Natural killer cell treated with Interleukin-12 subunit alpha and Interleukin-12 subunit beta and Interleukin-15 and Interleukin-18, amount 100 ng/mL, for 72 hours (primary cell): Measurements from ENCODE around the gene GRAMD2B. TPM values are rescaled to one million over a fixed set of nuclear protein-coding genes. Genes with fewer than 3 reads are reported as not detected.
A peak's percentile ranks its signal among the peaks of the same experiment; 100 is the strongest.
"Not testable (repeated sequence)": the region's sequence is repeated elsewhere in the genome, so short reads cannot be mapped to it uniquely, and the experiment has no call there.

ENCODE experiments used
- ATAC-seq, 2 donors: fragments of 150-1000 bp; cut with Tn5 transposase in 1 of 2; sonication (Bioruptor Pico), chemical (Tn5 transposase) in 1 of 2; 2 replicates each; pipeline ENCODE4 v1.10.0; 2021
- DNase-seq: peaks from one replicate; pipeline ENCODE4 v3.0.0; 2022; ENCODE audit warnings: low spot score
- H3K27ac Mint-ChIP-seq, 2 donors: 1 replicate in 1 of 2; 2 replicates in 1 of 2; pipeline ENCODE4 v1.8.0; 2022; ENCODE audit warnings: mixed read lengths in 2 of 2, mild to moderate bottlenecking in 1 of 2, moderate library complexity in 1 of 2
- H3K27me3 Mint-ChIP-seq, 2 donors: 1 replicate in 1 of 2; 2 replicates in 1 of 2; pipeline ENCODE4 v1.8.0; 2022; ENCODE audit warnings: mixed read lengths in 2 of 2
- H3K36me3 Mint-ChIP-seq: one replicate; pipeline ENCODE4 v1.8.0; 2022; ENCODE audit warnings: mixed read lengths
- H3K4me1 Mint-ChIP-seq, 2 donors: 1 replicate in 1 of 2; 2 replicates in 1 of 2; pipeline ENCODE4 v1.8.0; 2022; ENCODE audit warnings: low read depth in 2 of 2, mixed read lengths in 2 of 2, mild to moderate bottlenecking in 1 of 2
- H3K4me3 Mint-ChIP-seq: one replicate; pipeline ENCODE4 v1.8.0; 2022; ENCODE audit warnings: mixed read lengths
- H3K9me3 Mint-ChIP-seq: 2 replicates; pipeline ENCODE4 v1.8.0; 2022; ENCODE audit warnings: mixed read lengths
- total RNA-seq, 2 donors: library from RNA; stranded (reverse); gene quantifications; one replicate each; pipeline ENCODE4 v1.2.3, GENCODE V29; 2022

Gene GRAMD2B, protein sequence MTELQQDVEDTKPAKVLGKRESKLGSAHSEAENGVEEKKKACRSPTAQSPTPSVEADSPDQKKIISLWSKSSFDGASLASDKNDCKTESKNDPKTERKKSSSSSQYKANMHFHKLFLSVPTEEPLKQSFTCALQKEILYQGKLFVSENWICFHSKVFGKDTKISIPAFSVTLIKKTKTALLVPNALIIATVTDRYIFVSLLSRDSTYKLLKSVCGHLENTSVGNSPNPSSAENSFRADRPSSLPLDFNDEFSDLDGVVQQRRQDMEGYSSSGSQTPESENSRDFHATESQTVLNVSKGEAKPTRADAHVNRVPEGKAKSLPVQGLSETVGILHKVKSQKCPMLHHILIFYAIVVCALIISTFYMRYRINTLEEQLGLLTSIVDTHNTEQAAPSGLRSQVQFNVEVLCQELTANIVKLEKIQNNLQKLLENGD
- total RNA-seq, result 10 to 100 TPM in 1 of 2 donors, 1 to 10 TPM in 1; 8.2 to 10.6 TPM

DNA sequence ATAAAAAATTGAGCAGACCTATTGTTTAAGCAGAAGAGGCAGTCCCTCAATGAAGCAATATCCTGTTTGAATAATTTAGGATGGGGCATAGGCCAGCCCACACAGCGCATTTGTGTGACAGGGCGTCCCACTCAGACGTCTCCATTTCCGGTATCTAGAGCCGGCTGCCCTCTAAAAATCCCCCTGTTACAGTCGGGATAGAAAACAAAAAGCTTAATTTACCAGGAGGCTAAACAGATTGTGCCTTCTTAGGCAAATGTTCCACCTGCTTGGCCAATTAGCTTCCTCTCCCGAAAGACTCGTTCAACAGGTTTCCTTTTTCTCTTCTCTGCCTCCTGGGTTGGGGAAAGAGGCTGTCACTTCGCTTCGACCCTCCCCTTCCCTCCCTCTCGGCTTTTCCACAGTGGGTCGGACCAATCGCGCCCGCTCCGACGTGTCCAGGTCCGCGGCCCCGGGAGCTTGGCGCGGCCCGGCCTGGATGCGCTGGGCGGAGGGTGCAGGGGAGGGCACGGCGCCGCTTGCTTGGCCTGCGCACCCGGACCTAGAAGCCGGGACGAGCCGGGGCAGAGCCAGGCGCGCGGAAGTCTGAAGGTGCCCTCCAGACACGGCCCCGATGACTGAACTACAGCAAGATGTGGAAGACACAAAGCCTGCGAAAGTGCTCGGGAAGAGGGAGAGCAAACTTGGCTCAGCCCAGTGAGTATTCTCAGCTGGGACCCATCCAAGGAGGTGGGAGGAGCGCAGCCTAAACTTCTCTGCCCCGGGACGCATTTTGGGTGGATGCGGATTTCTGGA lies at the start of gene GRAMD2B:
Gene GRAMD2B (plus strand): TSS at position 416 of the 795 bp plus-strand sequence. CDS start 198 bp downstream, at position 614.
- ATAC-seq (peak; percentile 94 to 95), DNase-seq (peak; percentile 87)
- Mint-ChIP-seq H3K27ac (peak within 1 kb of the TSS; percentile 84 to 92), H3K27me3 (no peaks in the 10 kb centered on the region), H3K4me1 (peaks cover 36 to 52% of the 10 kb centered on the region in 2 donors), H3K36me3 (no peaks in the 10 kb centered on the region), H3K9me3 (no peaks in the 10 kb centered on the region), H3K4me3 (peak within 1 kb of the TSS; percentile 87)

DNA sequence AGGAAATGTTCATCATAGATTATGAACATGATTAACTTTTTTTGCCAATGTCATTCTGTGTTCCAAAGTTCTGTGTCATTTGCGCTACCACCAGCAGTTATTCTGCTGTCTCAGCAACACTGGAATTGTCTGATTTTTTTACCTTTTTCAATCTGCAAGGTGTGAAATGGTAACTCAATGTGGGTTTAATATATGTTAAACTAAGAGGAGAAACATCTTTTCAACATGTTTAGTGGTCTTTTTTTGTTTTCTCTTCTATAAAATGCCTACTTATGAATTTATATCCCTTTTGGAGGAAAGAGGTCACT lies 49.1 kb upstream of the GRAMD2B start:
- DNase-seq, result no peak
- Mint-ChIP-seq H3K4me1 (peaks cover 8% of the 10 kb centered on the region in 2 donors), H3K27ac (no peak overlapping the region), H3K9me3 (no peaks in the 10 kb centered on the region), H3K27me3 (peaks cover 0 to 2% of the 10 kb centered on the region in 2 donors), H3K4me3 (no peak overlapping the region), H3K36me3 (no peaks in the 10 kb centered on the region)
- no peak for ATAC-seq

DNA sequence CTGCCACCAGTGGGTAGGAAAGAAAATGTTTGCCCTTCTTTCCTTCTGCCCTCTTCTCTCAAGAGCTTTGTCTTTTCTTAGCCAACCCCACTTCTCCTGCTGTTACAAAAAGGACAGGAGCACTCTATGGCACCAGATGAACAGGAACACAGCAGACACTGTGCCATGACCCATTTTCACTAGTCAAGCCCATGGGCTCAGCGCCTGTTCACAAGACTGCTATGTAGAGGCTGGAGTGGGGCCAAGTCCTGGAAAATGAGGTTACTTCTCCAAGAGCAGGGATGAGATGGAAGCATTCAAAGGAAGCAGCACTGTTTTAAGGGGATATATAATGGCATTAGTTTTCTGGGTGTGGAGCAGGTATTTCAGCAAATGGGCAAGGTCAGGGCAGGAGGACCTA lies 46.8 kb upstream of the GRAMD2B start:
- peaks cover 8% of the 10 kb centered on the region in 2 donors for H3K4me1 Mint-ChIP-seq
- no peak overlapping the region for H3K4me3 Mint-ChIP-seq
- no peaks in the 10 kb centered on the region for H3K36me3 Mint-ChIP-seq
- ATAC-seq (no peak), DNase-seq (no peak)
- H3K27me3 Mint-ChIP-seq, result no peaks in the 10 kb centered on the region
- no peaks in the 10 kb centered on the region for H3K9me3 Mint-ChIP-seq
- no peak overlapping the region for H3K27ac Mint-ChIP-seq

DNA sequence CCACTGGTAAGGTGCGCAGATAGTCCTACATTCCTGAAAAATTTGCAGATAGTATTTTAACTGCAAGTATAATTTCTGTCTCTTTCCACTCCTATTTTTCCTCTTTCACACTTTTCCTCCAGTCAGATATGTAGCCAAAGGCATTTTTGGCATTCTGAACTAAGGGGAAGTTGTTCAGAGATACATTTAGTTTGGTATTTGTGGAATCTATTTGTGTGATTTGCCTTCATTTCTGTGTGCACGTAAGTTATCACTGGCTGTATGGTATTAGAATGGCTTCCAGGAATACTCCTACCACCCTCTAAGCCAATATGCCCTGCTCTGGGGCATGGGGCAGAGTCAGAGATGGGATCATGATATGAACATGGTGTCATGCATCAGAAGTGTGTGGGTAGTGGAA lies 45.8 kb upstream of the GRAMD2B start:
- Mint-ChIP-seq H3K27me3 (no peaks in the 10 kb centered on the region), H3K9me3 (no peaks in the 10 kb centered on the region), H3K4me3 (no peak overlapping the region), H3K36me3 (peaks cover 2% of the 10 kb centered on the region), H3K4me1 (peaks cover 8% of the 10 kb centered on the region in 2 donors), H3K27ac (no peak overlapping the region)
- DNase-seq, result no peak
- no peak for ATAC-seq

DNA sequence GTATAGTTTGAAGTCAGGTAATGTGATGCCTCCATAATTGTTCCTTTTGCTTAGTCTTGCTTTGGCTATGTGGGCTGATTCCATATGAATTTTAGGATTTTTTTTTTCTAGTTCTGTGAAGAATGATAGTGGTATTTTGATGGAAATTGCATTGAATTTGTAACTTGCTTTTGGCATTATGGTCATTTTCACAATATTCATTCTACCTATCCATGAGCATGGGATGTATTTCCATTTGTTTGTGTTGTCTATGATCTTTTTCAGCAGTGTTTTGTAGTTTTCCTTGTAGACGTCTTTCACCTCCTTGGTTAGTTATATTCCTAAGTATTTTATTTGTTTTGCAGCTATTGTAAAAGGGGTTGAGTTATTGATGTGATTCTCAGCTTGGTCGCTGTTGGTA lies 42.9 kb upstream of the GRAMD2B start:
- not testable (repeated sequence) for DNase-seq, H3K27me3 Mint-ChIP-seq, H3K27ac Mint-ChIP-seq

DNA sequence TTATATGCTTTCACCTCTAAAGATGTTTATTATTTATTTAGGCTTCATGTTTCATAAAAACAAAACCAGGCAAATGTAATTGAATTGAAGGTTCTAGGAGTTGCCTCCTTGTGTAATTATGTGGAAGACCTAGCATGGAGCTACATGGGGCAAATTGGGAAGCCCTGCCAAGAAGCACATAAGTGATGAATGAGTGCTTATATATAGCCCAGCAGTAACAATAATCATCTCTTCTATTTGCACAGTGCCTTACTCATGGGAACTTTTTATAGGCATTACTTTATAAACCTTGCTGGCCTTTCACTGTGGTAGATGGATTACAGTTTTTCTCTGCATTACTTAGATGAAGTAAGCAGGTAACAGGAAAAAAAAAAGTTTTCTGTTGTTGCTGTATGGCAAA lies 40.0 kb upstream of the GRAMD2B start:
- H3K27ac Mint-ChIP-seq, result no peak overlapping the region
- H3K36me3 Mint-ChIP-seq, result peaks cover 4% of the 10 kb centered on the region
- DNase-seq (no peak), ATAC-seq (no peak)
- no peaks in the 10 kb centered on the region for H3K4me1 Mint-ChIP-seq
- no peaks in the 10 kb centered on the region for H3K9me3 Mint-ChIP-seq
- H3K27me3 Mint-ChIP-seq, result peaks cover 0 to 6% of the 10 kb centered on the region in 2 donors
- H3K4me3 Mint-ChIP-seq, result no peak overlapping the region

More for the DNA sequence above, 42.9 kb upstream of the GRAMD2B start:
- H3K4me1 Mint-ChIP-seq, H3K4me3 Mint-ChIP-seq, ATAC-seq, H3K36me3 Mint-ChIP-seq, H3K9me3 Mint-ChIP-seq: not testable (repeated sequence)

DNA sequence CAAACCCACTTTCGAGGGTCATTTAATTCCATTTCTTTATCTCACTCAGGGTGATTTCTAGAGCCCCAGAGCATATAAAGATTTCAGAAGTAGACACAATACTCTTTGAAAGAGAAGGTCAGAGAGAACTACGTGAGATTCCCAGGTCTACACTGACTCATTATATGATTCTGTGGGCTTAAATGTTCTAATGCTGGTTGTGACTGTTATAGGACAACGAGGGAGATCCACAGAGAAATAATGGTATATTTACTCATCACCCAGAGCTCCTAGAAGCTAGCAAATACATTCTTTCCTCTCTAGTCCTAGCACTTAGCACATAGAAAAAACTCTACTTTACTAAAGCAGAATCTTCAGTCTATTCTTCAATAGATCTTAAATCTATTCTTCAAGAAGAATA lies 39.4 kb upstream of the GRAMD2B start:
- H3K27me3 Mint-ChIP-seq, result peaks cover 0 to 6% of the 10 kb centered on the region in 2 donors
- H3K27ac Mint-ChIP-seq, result no peak overlapping the region
- no peaks in the 10 kb centered on the region for H3K4me1 Mint-ChIP-seq
- H3K9me3 Mint-ChIP-seq, result no peaks in the 10 kb centered on the region
- no peak overlapping the region for H3K4me3 Mint-ChIP-seq
- DNase-seq (no peak), ATAC-seq (no peak)
- H3K36me3 Mint-ChIP-seq, result peaks cover 4% of the 10 kb centered on the region

DNA sequence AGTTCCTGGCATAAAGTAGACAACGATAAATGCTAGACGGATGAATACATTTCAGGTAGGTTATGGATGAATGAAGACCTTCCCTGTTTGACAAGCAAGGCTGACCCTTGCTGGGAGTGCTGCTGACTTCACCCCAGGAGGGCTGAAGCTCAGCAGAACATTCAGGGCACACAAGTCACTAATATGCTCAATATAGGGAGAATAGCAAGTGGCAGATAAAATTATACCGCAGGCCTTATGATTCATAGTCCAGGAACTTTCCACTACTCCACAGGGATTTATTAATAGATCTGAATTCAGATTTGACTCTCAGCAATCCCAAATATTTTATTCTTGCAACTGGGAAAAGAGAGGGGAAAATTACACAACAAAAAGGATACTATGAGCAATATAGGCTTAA lies 38.2 kb upstream of the GRAMD2B start:
- DNase-seq, result no peak
- H3K4me3 Mint-ChIP-seq, result no peak overlapping the region
- peaks cover 0 to 6% of the 10 kb centered on the region in 2 donors for H3K27me3 Mint-ChIP-seq
- ATAC-seq, result no peak
- H3K27ac Mint-ChIP-seq, result peak overlapping the region in 1 of 2 donors; percentile 1
- peaks cover 4% of the 10 kb centered on the region for H3K36me3 Mint-ChIP-seq
- H3K9me3 Mint-ChIP-seq, result no peaks in the 10 kb centered on the region
- H3K4me1 Mint-ChIP-seq, result no peaks in the 10 kb centered on the region

DNA sequence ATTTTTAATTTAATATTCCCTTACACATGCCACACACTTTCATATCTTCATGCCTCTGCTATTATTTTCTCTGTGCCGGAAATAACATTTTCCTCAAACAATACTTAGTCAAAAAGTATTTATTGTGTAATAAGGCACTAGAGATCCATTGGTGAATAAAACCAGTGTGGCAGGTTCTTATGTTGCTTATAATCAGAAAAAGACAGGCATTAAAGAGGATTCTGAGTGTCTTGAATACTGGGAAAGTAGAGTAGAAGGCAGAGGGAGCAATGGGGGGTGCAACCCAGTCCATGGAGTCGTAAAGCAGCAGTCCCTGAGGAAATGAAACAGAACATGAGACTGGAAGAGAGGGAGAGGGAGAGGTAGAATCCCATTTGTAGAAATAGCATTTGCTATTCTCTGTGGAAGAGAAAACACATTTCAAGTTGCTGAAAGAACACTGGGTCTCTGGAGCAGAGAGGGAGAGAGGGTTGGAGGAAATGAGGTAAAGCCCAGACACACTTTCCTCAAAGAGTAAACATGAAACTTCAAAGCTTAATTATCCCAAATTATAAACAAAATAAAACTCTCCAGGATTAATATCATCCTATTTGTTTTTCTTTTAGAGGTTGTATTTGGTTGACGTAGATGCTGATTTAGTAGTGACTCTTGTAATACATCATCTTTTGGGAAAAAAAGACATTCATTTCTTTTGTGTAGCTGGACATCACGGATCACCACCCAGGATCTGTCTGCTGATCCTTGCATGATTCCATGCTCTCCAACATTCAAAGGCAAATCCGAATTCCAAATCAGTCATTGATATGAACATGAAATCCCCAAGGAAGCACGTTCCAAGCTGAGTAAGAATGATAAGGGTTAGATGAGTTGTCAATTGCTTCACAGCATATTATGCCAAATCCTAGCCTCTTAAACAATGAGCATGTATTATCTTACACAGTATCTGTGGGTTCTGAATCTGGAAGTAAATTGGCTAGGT lies 37.4 kb upstream of the GRAMD2B start:
- H3K36me3 Mint-ChIP-seq, result peaks cover 4% of the 10 kb centered on the region
- peaks cover 0 to 6% of the 10 kb centered on the region in 2 donors for H3K27me3 Mint-ChIP-seq
- H3K27ac Mint-ChIP-seq, result peak overlapping the region in 1 of 2 donors; percentile 1
- DNase-seq (no peak), ATAC-seq (no peak)
- no peaks in the 10 kb centered on the region for H3K9me3 Mint-ChIP-seq
- no peaks in the 10 kb centered on the region for H3K4me1 Mint-ChIP-seq
- H3K4me3 Mint-ChIP-seq, result no peak overlapping the region

DNA sequence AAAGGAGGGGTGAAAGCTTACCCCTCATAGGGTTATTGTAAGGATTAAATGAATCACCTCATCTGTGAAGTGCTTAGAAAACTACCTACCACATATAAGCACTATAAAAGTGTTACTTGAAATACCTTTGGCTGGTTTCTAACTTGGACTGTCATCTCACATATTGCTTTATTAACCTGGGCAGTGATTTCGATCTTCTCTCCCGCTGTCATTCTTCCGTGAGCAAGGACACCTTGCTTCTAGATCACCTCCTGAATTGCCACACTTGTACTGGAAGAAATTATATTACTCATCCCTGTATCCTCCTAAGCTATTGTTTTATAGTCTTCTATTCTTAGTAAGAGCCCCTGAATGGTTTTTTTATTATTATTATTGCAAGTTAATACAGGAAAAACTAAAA lies 34.0 kb upstream of the GRAMD2B start:
- Mint-ChIP-seq H3K27me3 (peaks cover 0 to 6% of the 10 kb centered on the region in 2 donors), H3K4me3 (no peak overlapping the region)

DNA sequence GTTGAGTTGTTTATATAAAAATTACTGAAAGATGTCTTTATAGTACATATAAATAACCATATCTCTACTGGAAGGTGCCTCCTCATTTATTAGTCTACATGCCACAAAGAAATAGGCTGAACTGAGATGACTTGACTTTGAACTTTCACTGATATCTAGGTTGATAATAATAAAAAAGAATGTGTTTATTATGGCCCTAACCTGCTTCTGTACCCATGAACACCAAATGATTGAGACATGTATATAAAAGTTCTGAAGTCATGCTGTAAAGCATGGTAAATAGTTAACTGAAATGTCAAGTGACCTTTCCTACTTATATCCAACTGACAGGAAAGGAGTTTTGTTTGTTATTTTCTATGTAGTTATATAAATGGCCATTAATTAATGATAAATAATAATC lies 33.2 kb upstream of the GRAMD2B start:
- no peak for DNase-seq
- H3K27ac Mint-ChIP-seq, result no peak overlapping the region
- no peaks in the 10 kb centered on the region for H3K9me3 Mint-ChIP-seq
- ATAC-seq, result no peak
- no peaks in the 10 kb centered on the region for H3K4me1 Mint-ChIP-seq
- peaks cover 0 to 6% of the 10 kb centered on the region in 2 donors for H3K27me3 Mint-ChIP-seq
- no peak overlapping the region for H3K4me3 Mint-ChIP-seq
- no peaks in the 10 kb centered on the region for H3K36me3 Mint-ChIP-seq

More for the DNA sequence above, 34.0 kb upstream of the GRAMD2B start:
- Mint-ChIP-seq H3K9me3 (no peaks in the 10 kb centered on the region), H3K4me1 (no peaks in the 10 kb centered on the region), H3K36me3 (no peaks in the 10 kb centered on the region), H3K27ac (no peak overlapping the region)
- DNase-seq (no peak), ATAC-seq (no peak)

DNA sequence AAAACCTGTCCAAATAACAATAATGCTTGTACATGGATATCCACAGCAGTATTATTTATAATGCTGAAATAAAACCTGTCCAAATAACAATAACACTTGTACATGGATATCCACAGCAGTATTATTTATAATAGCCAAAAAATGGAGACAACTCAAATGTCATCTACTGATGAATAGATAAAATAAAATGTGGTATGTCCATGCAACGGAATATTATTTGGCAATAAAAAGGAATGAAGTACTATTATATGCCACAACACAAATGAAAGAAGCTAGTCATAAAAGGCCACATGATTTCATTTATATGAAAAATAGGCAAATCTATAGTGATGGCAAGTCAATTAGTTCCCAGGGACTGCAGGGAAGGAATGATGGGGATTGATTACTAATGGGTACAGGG lies 31.8 kb upstream of the GRAMD2B start:
- Mint-ChIP-seq H3K27me3 (no peaks in the 10 kb centered on the region), H3K4me1 (peaks cover 0 to 2% of the 10 kb centered on the region in 2 donors), H3K36me3 (no peaks in the 10 kb centered on the region), H3K27ac (no peak overlapping the region), H3K9me3 (no peaks in the 10 kb centered on the region), H3K4me3 (no peak overlapping the region)
- no peak for ATAC-seq
- DNase-seq, result no peak

DNA sequence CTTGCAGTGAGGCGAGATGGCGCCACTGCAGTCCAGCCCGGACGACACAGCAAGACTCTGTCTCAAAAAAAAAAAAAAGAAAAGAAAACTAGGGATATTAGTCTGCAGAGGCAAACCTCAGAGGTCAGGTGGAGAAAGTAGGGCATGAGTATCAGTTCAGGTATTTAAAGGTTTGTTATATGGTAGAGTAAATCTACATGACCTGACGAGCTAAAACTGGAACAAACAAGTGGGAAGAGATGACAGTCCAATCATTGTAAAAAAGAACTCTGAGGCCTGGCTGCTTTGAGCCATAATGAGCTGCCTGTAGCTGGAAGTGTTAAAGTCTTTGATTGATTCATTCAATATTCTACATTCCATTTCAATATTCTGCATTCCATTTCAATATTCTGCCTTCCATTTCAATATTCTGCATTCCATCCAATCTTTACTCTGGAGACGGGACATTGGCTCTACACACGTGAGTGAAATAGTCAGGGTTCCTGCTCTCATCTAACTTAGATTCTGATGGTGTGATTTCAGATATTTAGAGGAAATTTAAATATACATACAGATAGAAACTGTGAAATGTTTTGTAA lies 28.9 kb upstream of the GRAMD2B start:
- Mint-ChIP-seq H3K4me1 (peaks cover 0 to 6% of the 10 kb centered on the region in 2 donors), H3K27me3 (peaks cover under 1 to 6% of the 10 kb centered on the region in 2 donors), H3K36me3 (peaks cover 6% of the 10 kb centered on the region), H3K4me3 (no peak overlapping the region), H3K27ac (no peak overlapping the region), H3K9me3 (peaks cover 1% of the 10 kb centered on the region)
- no peak for ATAC-seq
- DNase-seq, result no peak
